Astrocyte (in vitro differentiated cells and primary cell): ENCODE results near the gene ZNF526. TPM values are rescaled to one million over a fixed set of nuclear protein-coding genes. Genes with fewer than 3 reads are reported as not detected.

Experiments
- DNase-seq: peaks from one replicate; pipeline ENCODE4 v3.0.0-alpha.2; 2010; ENCODE audit warnings: low read depth
- FAIRE-seq: peaks from 2 replicates; lab custom pipeline; 2011; peaks lifted over from hg19 to GRCh38; lab: Jason Lieb, UNC
- H2AFZ ChIP-seq: 2 replicates; pipeline ENCODE4 v1.6.0; 2012; ENCODE audit warnings: low read depth, low read length, inconsistent platforms
- H3K27ac ChIP-seq: 2 replicates; pipeline ENCODE4 v1.5.1; 2011; ENCODE audit warnings: low read depth, low read length, inconsistent platforms
- H3K27me3 ChIP-seq: 2 replicates; pipeline ENCODE4 v1.6.0; 2011; ENCODE audit warnings: low read length, inconsistent platforms; ENCODE audit not compliant: insufficient read depth
- H3K36me3 ChIP-seq: 2 replicates; pipeline ENCODE4 v1.5.1; 2011; ENCODE audit warnings: low read length, inconsistent platforms; ENCODE audit not compliant: insufficient read depth
- H3K4me1 ChIP-seq: 2 replicates; pipeline ENCODE4 v1.5.1; 2011; ENCODE audit warnings: low read length, inconsistent platforms; ENCODE audit not compliant: insufficient read depth
- H3K4me2 ChIP-seq: 2 replicates; pipeline ENCODE4 v1.6.0; 2012; ENCODE audit warnings: low read length, inconsistent platforms
- H3K4me3 ChIP-seq: 2 replicates; pipeline ENCODE4 v1.5.1; 2011; ENCODE audit warnings: low read depth, mild to moderate bottlenecking, low read length, inconsistent platforms; ENCODE audit not compliant: insufficient read depth
- H3K79me2 ChIP-seq: 2 replicates; pipeline ENCODE4 v1.6.0; 2012; ENCODE audit warnings: mild to moderate bottlenecking, low read length, inconsistent platforms; ENCODE audit not compliant: insufficient read depth
- H3K9ac ChIP-seq: 2 replicates; pipeline ENCODE4 v1.6.0; 2012; ENCODE audit warnings: mild to moderate bottlenecking, low read length, inconsistent platforms
- H3K9me3 ChIP-seq: 2 replicates; pipeline ENCODE4 v1.5.1; 2012; ENCODE audit warnings: low read depth, mild to moderate bottlenecking, low read length, inconsistent platforms; ENCODE audit not compliant: insufficient read depth
- H4K20me1 ChIP-seq: 2 replicates; pipeline ENCODE4 v1.6.0; 2012; ENCODE audit warnings: low read length, inconsistent platforms; ENCODE audit not compliant: insufficient read depth
- H3K27ac Mint-ChIP-seq: one replicate; pipeline ENCODE4 v1.8.0; 2021; ENCODE audit warnings: mild to moderate bottlenecking, mixed read lengths; ENCODE audit not compliant: unreplicated experiment
- H3K27me3 Mint-ChIP-seq: one replicate; pipeline ENCODE4 v1.8.0; 2021; ENCODE audit warnings: low read depth, mixed read lengths; ENCODE audit not compliant: unreplicated experiment
- H3K36me3 Mint-ChIP-seq: one replicate; pipeline ENCODE4 v1.8.0; 2021; ENCODE audit warnings: low read depth, mixed read lengths; ENCODE audit not compliant: unreplicated experiment
- H3K4me1 Mint-ChIP-seq: one replicate; pipeline ENCODE4 v1.8.0; 2021; ENCODE audit warnings: low read depth, mixed read lengths; ENCODE audit not compliant: unreplicated experiment
- H3K4me3 Mint-ChIP-seq: one replicate; pipeline ENCODE4 v1.8.0; 2021; ENCODE audit warnings: mild to moderate bottlenecking, moderate library complexity, mixed read lengths; ENCODE audit not compliant: unreplicated experiment
- H3K9me3 Mint-ChIP-seq: one replicate; pipeline ENCODE4 v1.8.0; 2021; ENCODE audit warnings: mild to moderate bottlenecking, mixed read lengths; ENCODE audit not compliant: unreplicated experiment
- EZH2 ChIP-seq: IDR thresholded peaks from 2 replicates; pipeline ENCODE4 v1.6.1; 2012; ENCODE audit warnings: mild to moderate bottlenecking, low read length, inconsistent platforms; ENCODE audit not compliant: insufficient read depth
- total RNA-seq: library from RNA; stranded (reverse); gene quantifications from 2 replicates; pipeline ENCODE4 v1.2.1, GENCODE V29; 2021
- TF ChIP-seq, protein P1 (sequence below): IDR thresholded peaks from 2 replicates; pipeline ENCODE4 v1.5.1; 2011; ENCODE audit warnings: low read depth, mild to moderate bottlenecking, inconsistent platforms, low read length, moderate library complexity; ENCODE audit not compliant: insufficient read depth

ZNF526 gene
- total RNA-seq, 1 donor from 2014 or later: 20.2 TPM

DNA sequence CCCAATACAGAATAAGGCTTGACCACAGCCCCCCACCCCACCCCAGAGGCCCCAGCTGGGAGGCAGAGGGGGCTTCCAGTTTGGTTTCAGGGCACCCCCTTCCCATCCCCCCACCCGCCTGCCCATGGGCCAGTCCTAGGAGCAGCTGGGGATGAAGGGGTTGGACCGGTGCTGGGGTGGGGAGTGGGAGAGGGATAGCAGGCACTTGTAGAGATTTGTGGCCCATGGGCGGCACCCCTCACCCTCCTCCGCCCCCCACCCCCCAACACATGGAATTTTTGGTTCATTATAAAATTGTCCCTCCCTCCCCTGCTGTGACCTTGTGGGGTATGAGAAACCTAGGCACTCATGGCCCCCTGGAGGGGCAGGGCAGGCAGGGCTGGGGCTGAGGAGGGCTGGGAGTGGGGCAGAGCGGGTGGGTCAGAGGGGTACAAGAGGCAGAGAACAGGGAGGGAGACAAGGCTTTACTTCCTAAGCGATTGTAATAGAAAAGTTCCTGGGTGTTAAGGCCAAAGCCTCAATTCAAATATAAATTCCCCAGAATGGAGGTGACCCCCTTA is 27.6 kb downstream of the ZNF526 start:
- H3K36me3 Mint-ChIP-seq: peaks cover 6% of the 10 kb centered on the region
- peaks cover 56% of the 10 kb centered on the region for H3K79me2 ChIP-seq
- peaks cover 3% of the 10 kb centered on the region for H3K9me3 Mint-ChIP-seq
- peaks cover 56% of the 10 kb centered on the region for H4K20me1 ChIP-seq
- H3K27me3 ChIP-seq: no peaks in the 10 kb centered on the region
- H3K27ac ChIP-seq: peak overlapping the region; percentile 53
- H3K27me3 Mint-ChIP-seq: no peaks in the 10 kb centered on the region
- FAIRE-seq (no peak), DNase-seq (no peak)
- H3K4me1 ChIP-seq: peaks cover 39% of the 10 kb centered on the region
- H3K4me3 ChIP-seq: no peak overlapping the region
- no peaks in the 10 kb centered on the region for H3K9me3 ChIP-seq
- H3K4me3 Mint-ChIP-seq: no peak overlapping the region
- no peak for TF ChIP-seq EZH2
- TF ChIP-seq, protein P1, sequence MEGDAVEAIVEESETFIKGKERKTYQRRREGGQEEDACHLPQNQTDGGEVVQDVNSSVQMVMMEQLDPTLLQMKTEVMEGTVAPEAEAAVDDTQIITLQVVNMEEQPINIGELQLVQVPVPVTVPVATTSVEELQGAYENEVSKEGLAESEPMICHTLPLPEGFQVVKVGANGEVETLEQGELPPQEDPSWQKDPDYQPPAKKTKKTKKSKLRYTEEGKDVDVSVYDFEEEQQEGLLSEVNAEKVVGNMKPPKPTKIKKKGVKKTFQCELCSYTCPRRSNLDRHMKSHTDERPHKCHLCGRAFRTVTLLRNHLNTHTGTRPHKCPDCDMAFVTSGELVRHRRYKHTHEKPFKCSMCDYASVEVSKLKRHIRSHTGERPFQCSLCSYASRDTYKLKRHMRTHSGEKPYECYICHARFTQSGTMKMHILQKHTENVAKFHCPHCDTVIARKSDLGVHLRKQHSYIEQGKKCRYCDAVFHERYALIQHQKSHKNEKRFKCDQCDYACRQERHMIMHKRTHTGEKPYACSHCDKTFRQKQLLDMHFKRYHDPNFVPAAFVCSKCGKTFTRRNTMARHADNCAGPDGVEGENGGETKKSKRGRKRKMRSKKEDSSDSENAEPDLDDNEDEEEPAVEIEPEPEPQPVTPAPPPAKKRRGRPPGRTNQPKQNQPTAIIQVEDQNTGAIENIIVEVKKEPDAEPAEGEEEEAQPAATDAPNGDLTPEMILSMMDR: no peak
- no peak overlapping the region for H2AFZ ChIP-seq
- peaks cover 13% of the 10 kb centered on the region for H3K36me3 ChIP-seq
- H3K27ac Mint-ChIP-seq: peak overlapping the region; percentile 89
- peak overlapping the region; percentile 45 for H3K9ac ChIP-seq
- H3K4me1 Mint-ChIP-seq: peaks cover 38% of the 10 kb centered on the region
- no peak overlapping the region for H3K4me2 ChIP-seq

DNA sequence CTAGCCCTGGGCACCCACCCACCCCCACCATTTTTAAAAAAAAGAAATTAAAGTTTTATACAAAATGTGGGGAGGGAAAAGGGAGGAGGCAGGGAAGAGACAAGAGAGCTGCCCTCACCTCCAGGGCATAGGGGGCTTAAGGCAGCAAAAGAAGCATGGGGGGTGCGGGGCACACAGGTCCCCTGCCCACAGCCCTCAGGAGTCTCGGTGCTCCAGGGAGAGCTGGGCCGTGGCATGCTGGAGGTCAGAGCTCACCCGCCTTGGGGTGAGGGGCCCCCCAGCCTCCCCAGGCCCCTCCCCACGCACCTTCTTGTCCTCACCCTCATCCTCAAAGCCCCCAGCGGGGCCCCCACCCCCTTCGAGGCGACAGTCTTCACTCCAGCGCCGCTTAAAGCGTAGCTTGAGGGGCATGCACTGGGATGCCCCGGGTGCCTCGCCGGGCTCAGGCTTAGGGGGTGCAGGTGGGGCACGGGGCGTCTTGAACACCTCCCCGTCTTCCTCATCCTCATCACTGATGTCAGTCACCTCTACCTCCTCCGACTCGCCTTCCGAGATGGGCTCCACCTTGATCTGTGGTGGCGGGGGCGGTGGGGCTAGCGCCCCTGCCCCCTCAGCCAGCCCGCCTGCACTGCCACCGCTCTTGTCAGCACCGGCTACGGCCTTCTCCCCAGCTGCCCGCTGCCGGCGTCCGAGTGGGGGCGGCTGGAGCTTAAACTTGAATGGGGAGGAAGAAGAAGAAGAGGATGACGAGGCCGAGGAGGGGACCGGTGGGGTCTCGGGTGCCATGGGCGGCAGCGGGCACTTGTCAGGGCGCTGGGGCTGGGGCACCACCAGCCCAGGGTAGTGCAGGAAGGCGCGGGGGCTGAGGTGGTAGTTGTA is 28.4 kb downstream of the ZNF526 start:
- Mint-ChIP-seq H3K9me3 (peaks cover 3% of the 10 kb centered on the region), H3K4me3 (no peak overlapping the region), H3K27ac (peak overlapping the region; percentile 41), H3K4me1 (peaks cover 38% of the 10 kb centered on the region), H3K36me3 (peaks cover 6% of the 10 kb centered on the region), H3K27me3 (no peaks in the 10 kb centered on the region)
- H3K36me3 ChIP-seq: peaks cover 13% of the 10 kb centered on the region
- H3K27me3 ChIP-seq: no peaks in the 10 kb centered on the region
- H2AFZ ChIP-seq: no peak overlapping the region
- H3K79me2 ChIP-seq: peaks cover 63% of the 10 kb centered on the region
- no peak for FAIRE-seq
- no peak for TF ChIP-seq EZH2
- TF ChIP-seq, protein P1: no peak
- peaks cover 63% of the 10 kb centered on the region for H4K20me1 ChIP-seq
- H3K4me3 ChIP-seq: no peak overlapping the region
- DNase-seq: no peak
- H3K4me2 ChIP-seq: no peak overlapping the region
- no peak overlapping the region for H3K27ac ChIP-seq
- H3K9ac ChIP-seq: no peak overlapping the region
- peaks cover 44% of the 10 kb centered on the region for H3K4me1 ChIP-seq
- H3K9me3 ChIP-seq: no peaks in the 10 kb centered on the region
